Liver (tissue), 3 donors: ENCODE measurements around the gene SMIM35.

Source experiments
- ATF3 ChIP-seq: IDR thresholded peaks from 2 replicates; pipeline ENCODE4 v1.6.1; 2016; ENCODE audit warnings: antibody characterized with exemption
- CTCF ChIP-seq: fragments of 150-350 bp; IDR thresholded peaks from 2 replicates; pipeline ENCODE4 v1.5.1; 2017; ENCODE audit warnings: improper control_type of control experiment, low read depth, low read length; ENCODE audit not compliant: missing input control
- GABPA ChIP-seq, 2 donors: IDR thresholded peaks in 1 of 2; conservative IDR thresholded peaks in 1 of 2; 2 replicates each; pipeline ENCODE4 v1.6.1; 2016; ENCODE audit warnings: antibody characterized with exemption in 2 of 2, mild to moderate bottlenecking in 1 of 2, moderate library complexity in 1 of 2
- MAX ChIP-seq: IDR thresholded peaks from 2 replicates; pipeline ENCODE4 v1.6.1; 2016; ENCODE audit warnings: antibody characterized with exemption
- SP1 ChIP-seq: IDR thresholded peaks from 2 replicates; pipeline ENCODE4 v1.6.1; 2018; ENCODE audit warnings: antibody characterized with exemption, mild to moderate bottlenecking
- TAF1 ChIP-seq: conservative IDR thresholded peaks from 2 replicates; pipeline ENCODE4 v1.6.1; 2016; ENCODE audit warnings: antibody characterized with exemption, mild to moderate bottlenecking
- YY1 ChIP-seq: IDR thresholded peaks from 2 replicates; pipeline ENCODE4 v1.6.1; 2016; ENCODE audit warnings: antibody characterized with exemption, mild to moderate bottlenecking
- ZBTB33 ChIP-seq: IDR thresholded peaks from 2 replicates; pipeline ENCODE4 v1.6.1; 2016; ENCODE audit warnings: antibody characterized with exemption
- donor health status: healthy.
- donor health status: healthy.

- TF ChIP-seq YY1 (no peak), CTCF (no peak), SP1 (no peak), TAF1 (no peak), MAX (no peak), GABPA (IDR thresholded peaks at IDR 0.05 in 1 of 2, conservative IDR thresholded peaks at IDR 0.05 in 1 of 2) (no peak), ATF3 (no peak), ZBTB33 (no peak)
These were observed 83.3 kb downstream of the SMIM35 start for GRCh38 chr11:118003456-118003855.
